Measurements from ENCODE around the gene AKR1D1. TPM values are rescaled to one million over a fixed set of nuclear protein-coding genes. Genes with fewer than 3 reads are reported as not detected.
"Not testable (repeated sequence)": the region's sequence is repeated elsewhere in the genome, so short reads cannot be mapped to it uniquely, and the experiment has no call there.

Gene AKR1D1, protein sequence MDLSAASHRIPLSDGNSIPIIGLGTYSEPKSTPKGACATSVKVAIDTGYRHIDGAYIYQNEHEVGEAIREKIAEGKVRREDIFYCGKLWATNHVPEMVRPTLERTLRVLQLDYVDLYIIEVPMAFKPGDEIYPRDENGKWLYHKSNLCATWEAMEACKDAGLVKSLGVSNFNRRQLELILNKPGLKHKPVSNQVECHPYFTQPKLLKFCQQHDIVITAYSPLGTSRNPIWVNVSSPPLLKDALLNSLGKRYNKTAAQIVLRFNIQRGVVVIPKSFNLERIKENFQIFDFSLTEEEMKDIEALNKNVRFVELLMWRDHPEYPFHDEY
- polyA plus RNA-seq (2012; ENCODE audit: insufficient read depth, insufficient read length): not detected

DNA sequence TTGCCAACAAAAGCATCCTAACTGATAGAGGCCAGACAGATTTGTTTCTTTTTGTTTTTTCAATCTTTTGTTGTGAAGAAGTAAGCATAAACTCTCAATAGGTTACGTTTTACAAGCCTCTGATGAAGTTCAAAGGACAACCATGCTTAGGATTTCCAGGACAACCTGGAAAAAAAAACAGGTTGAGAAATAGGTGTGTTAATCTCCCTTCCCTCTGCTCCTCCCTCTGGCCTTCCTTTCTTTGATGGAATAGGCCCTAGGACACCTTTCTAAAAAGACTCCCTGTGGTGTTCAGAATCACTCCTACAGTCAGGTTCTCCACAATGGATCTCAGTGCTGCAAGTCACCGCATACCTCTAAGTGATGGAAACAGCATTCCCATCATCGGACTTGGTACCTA lies at the start of gene AKR1D1:
Gene AKR1D1 (plus strand): TSS at position 264 of the 400 bp plus-strand sequence. CDS start 60 bp downstream, at position 324.
- H3K4me3 ChIP-seq (ENCODE audit: low read length): no peak within 1 kb of the TSS
- no peak for DNase-seq (ENCODE audit: low read depth, low spot score)

DNA sequence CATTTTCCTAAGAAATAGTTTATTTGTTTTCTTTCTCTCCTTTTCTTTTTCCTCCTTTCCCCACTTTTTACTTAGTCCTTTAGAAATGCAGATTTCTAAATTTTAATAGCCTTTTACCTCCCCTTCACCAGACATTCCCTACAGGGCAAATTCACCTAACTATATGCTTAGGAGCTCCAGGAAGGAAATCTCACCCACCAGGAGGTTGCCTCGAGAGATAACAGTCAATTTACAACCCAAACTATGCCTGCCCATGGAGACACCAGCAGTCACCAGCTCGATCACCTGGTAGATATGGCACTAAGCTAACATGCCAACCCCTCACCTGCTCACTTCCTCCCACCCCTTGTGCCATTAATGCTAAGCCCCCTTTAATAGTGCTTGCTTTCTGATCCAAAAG lies 49.2 kb upstream of the AKR1D1 start:
- H3K4me3 ChIP-seq (ENCODE audit: low read length): no peak overlapping the region
- DNase-seq (ENCODE audit: low read depth, low spot score): no peak

DNA sequence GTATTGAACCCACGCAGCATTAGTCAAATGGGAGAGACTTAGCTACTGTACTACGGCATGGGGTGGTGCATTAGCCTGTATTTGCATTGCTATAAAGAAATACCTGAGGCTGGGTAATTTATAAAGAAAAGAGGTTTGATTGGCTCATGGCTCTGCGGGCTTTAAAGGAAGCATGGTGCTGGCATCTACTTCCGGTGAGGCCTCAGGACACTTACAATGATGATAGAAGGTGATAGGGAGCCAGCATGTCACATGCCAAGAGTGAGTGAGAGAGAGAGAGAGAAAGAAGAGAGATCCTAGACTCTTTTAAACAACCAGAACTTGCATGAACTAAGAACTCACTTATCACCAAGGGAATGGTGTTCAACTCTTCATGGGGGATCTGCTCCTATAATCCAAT lies 47.1 kb upstream of the AKR1D1 start:
- H3K4me3 ChIP-seq (ENCODE audit: low read length): no peak overlapping the region
- DNase-seq (ENCODE audit: low read depth, low spot score): no peak

DNA sequence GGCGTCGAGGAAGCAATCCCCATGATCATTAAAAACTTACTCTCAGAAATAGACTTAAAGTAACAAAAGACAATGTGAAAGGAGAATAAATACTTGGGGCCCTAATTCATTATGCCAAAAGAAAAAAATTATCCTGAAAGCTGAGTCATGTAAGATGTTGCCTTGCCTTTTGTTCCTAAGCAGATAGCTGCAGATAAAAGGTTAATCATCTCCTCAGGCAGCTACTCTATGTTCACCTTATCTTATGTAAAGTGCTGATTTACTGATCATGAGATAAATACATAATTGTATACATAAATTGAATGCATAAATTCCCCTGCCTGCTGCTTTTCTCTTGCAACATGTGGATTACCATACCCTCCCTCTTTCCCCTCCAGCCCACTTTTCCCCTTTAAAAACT lies 46.3 kb upstream of the AKR1D1 start:
- DNase-seq (ENCODE audit: low read depth, low spot score): no peak
- H3K4me3 ChIP-seq (ENCODE audit: low read length): no peak overlapping the region

DNA sequence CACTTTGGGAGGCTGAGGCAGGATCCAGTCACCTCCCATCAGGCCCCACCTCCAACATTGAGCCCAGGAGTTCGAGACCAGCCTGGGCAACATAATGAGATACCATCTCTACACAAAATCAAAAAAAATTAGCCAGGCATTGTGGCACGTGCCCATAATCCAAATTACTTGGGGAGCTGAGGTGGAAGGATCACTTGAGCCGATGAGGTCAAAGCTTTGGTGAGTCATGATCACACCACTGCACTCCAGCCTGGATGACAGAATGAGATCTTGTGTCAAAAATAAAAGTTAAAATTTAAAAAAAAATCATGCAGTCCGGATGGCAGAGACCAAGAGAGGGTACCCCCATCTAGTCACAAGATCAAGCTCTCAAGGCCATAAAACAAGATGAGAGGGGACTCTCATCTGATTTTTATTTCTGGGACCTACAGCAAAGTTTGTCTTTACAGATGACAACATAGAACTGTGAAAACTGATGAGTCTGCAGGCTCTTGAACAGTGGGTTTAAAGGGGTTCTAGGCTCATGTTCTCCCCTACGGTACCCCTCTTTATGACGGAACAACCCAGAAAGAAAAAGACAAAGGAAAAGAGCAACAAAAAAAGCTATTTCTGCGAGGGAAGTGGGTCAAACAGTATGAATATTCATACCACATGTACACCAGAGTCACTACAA lies 45.4 kb upstream of the AKR1D1 start:
- no peak for DNase-seq (ENCODE audit: low read depth, low spot score)
- no peak overlapping the region for H3K4me3 ChIP-seq (ENCODE audit: low read length)

DNA sequence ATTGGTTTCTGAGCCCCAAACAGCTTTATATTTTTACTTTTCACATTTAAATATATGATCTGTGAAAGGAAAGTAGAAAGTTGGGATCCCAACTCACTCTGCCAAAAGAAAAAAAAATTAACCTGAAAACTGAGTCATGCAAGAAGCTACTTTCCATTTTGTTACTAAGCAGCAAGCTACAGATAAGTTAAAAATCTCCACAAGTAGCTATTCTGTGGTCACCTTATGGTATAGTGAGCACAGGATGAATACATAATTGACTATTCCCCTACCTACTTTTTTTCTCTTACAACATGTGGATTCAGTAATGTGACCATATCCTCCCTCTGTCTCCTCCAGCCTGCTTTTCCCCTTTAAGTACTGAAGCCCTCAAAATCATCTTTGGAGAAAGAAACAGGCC lies 44.1 kb upstream of the AKR1D1 start:
- no peak for DNase-seq (ENCODE audit: low read depth, low spot score)
- H3K4me3 ChIP-seq (ENCODE audit: low read length): no peak overlapping the region

DNA sequence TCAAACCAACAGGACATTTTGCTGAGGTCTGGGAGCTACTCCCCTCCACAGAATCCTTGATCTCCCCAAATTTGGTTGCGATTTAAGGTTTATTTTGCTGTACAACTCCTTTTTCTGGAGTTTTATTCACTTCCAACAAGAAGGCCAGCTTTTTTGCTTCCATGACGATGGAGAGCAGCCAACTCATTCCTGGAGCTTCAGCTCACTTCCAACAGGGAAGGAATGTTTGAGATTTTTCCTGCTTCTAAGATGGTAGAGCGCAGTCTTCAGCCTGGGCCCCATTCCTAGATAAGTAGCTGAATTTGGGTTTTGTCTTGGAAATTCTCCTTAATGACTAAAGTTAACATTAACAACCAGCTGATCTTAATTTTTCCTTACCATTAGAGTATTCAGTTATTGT lies 43.5 kb upstream of the AKR1D1 start:
- no peak overlapping the region for H3K4me3 ChIP-seq (ENCODE audit: low read length)
- DNase-seq (ENCODE audit: low read depth, low spot score): no peak

DNA sequence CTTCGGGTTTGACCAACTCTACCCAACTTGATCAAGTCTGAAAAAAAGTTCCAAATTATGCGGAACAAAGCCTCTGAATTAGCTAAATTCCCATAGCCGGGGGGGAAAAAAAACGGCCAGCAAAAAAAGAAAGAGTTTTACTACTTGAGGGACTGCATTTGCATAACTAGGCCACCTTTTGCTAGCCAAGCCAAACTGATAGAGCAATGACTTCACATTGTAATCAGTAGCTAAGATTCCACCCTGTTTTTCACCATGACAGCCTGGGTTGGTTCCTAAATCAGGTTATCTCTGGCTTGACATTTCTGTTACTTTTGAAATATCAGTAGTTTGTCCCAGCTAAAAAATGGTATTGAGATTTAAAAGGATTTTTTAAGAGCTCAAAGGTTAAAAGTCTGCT lies 43.0 kb upstream of the AKR1D1 start:
- DNase-seq (ENCODE audit: low read depth, low spot score): no peak
- no peak overlapping the region for H3K4me3 ChIP-seq (ENCODE audit: low read length)

DNA sequence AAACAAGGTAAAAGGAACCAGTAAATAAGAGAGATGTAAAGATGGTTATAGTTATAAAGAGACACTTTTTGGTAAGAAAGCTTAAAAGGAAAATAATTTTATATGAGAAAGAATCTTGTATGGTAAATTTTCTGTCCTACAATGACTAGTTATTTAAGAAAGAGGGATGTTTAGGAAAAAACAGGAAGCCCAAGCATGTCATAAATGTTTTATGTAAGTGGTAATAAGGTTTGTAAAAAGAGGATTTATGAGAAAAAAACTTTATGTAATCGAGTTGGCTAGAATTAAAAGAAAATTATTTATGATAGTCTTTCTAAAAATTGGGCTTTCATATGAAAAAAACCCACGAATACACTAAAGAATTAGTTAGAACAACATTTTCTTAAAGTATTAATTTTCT lies 40.1 kb upstream of the AKR1D1 start:
- no peak overlapping the region for H3K4me3 ChIP-seq (ENCODE audit: low read length)
- no peak for DNase-seq (ENCODE audit: low read depth, low spot score)

DNA sequence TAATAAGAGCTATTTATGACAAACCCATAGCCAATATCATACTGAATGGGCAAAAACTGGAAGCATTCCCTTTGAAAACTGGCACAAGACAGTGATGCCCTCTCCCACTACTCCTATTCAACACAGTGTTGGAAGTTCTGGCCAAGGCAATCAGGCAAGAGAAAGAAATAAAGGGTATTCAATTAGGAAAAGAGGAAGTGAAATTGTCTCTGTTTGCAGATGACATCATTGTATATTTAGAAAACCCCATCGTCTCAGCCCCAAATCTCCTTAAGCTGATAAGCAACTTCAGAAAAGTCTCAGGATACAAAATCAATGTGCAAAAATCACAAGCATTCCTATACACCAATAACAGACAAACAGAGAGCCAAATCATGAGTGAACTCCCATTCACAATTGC lies 36.2 kb upstream of the AKR1D1 start:
- H3K4me3 ChIP-seq (ENCODE audit: low read length); DNase-seq (ENCODE audit: low read depth, low spot score): not testable (repeated sequence)

DNA sequence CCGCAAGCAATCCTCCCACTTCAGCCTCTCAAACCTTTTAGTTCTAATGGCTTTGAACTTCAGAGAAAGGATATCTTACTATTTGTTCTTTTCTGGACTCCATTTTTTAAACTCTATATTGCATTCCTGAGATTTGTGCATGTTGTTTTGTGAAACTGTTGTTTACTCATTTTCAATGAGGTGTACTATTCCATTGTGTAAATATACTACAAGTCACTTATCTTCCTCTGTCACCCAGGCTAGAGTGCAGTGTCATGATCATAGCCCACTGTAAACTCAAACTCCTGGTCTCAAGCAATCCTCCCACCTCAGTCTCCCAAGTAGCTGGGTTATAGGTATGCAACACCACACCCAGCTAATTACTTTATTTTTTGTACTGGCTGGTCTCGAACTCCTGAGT lies 31.4 kb upstream of the AKR1D1 start:
- H3K4me3 ChIP-seq (ENCODE audit: low read length): no peak overlapping the region
- no peak for DNase-seq (ENCODE audit: low read depth, low spot score)

DNA sequence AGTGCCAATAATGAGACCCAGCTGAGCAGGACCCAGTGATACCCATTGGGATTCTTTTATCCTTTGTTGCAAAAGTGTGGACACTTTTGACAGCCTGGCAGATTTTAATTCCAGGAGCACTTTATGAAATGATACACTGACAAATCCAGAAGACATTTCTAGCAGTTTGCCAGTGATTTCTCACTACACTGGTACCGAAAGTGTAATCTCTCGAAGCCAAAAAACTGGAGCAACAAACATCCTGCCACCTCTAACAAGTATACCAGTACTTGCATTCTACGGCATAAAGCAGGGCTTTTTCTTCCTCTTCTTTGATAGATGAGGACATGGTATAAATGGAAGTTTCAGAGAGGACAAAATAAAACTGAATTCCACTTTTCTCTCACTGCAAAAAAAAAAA lies 28.4 kb upstream of the AKR1D1 start:
- no peak for DNase-seq (ENCODE audit: low read depth, low spot score)
- H3K4me3 ChIP-seq (ENCODE audit: low read length): no peak overlapping the region

DNA sequence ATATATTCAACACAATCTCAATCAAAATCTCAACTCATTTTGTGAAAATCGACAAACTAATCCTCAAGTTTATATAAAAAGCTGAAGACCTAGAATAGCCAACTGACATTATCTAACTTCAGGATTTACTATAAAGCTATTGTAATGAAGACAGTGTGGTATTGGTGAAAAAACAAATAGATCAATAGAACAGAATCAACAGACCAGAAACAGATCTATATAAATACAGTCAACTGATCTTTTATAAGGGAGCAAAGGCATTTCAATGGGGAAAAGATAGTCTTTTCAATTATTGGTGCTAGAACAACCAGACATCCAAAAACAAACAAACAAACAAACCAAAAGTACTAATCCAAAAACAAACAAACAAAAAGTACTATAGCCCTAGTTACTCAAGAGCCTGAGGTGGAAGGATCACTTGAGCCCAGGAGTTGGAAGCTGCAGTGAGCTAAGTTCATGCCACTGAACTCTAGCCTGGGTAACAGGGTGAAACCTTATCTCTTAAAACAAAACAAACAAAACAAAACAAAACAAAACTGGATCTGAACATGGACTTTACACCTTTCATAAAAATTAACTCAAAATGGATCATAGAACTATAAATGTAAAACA lies 26.6 kb upstream of the AKR1D1 start:
- DNase-seq (ENCODE audit: low read depth, low spot score): no peak
- no peak overlapping the region for H3K4me3 ChIP-seq (ENCODE audit: low read length)

DNA sequence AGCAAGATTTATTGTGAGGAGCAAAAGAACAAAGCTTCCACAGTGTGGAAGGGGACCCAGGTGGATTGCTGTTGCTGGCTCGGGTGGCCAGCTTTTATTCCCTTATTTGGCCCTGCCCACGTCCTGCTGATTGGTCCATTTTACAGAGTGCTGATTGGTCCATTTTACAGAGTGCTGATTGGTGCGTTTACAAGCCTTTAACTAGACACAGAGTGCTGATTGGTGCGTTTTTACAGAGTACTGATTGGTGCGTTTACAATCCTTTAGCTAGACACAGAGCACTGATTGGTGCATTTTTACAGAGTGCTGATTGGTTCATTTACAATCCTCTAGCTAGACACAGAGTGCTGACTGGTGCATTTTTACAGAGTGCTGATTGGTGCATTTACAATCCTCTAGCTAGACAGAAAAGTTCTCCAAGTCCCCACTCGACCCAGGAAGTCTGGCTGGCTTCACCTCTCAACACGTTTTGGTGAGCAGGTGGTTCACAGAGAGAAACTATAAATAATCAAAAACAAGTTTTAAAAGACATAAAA lies 24.5 kb upstream of the AKR1D1 start:
- not testable (repeated sequence) for H3K4me3 ChIP-seq (ENCODE audit: low read length); DNase-seq (ENCODE audit: low read depth, low spot score)

DNA sequence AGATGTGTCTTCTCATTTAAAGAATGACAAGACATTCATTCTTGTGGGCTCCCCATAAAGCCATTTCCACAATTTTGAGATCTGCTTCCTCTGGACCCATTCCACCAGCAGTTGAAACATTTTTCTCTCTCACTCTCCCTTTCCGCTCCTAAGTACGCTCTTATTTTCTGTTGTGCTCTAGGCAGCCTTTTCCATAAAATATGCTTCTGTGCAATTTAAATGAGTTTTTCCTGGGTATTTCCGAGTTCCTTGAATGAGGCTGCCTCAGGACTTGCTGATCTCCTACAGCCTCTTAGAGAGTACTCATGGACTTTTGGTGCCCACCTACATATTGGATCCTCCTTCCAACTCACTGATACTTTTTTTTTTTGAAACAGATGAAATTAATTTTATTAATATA lies 23.6 kb upstream of the AKR1D1 start:
- no peak for DNase-seq (ENCODE audit: low read depth, low spot score)
- no peak overlapping the region for H3K4me3 ChIP-seq (ENCODE audit: low read length)

DNA sequence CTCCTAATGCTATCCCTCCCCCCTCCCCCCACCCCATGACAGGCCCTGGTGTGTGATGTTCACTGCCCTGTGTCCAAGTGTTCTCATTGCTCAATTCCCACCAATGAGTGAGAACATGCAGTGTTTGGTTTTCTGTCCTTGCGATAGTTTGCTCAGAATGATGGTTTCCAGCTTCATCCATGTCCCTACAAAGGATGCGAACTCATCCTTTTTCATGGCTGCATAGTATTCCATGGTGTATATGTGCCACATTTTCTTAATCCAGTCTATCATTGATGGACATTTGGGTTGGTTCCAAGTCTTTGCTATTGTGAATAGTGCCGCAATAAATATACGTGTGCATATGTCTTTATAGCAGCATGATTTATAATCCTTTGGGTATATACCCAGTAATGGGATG lies 20.6 kb upstream of the AKR1D1 start:
- DNase-seq (ENCODE audit: low read depth, low spot score); H3K4me3 ChIP-seq (ENCODE audit: low read length): not testable (repeated sequence)

DNA sequence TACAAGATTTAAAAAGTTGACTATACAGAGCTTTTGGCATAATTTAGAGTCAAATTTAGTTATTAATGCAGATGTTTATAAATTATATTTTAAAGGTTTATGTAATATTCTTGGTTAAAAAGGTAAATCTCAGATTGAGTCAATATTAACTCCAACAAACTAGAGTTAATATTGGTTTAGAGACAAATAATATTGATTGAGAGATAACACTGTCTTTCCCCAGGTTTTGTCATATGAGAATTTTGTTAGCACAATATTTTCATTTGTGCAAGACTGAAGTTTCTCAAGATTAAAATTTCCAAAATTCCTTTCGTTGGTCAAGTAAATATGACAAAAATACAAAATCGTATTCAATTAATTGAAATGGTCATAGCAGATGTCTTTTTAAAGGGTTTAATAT lies 12.9 kb upstream of the AKR1D1 start:
- no peak for DNase-seq (ENCODE audit: low read depth, low spot score)
- no peak overlapping the region for H3K4me3 ChIP-seq (ENCODE audit: low read length)

DNA sequence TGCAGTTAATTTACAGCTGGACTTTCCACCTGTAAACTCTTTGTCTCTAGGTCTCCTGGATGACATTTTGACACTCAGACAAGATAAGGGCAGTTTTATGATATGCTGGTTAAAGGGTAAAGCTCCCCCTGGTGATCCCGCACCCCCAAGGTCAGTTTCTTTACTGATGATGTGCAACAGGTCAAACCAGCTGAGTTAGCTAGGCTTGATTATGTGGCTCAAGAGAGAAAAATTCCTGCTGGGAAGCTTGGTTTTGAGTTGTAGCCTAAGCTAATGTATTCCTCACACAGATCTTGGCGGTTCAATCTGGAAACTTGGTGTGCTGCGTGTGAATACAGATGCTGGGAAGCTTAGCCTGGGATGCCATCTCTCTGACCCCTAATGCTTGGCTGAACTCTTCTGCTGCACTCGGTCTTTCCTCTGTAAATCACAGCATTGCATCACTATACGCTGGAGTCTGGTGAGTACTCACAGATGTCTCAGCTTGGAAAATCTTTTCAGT lies 11.4 kb upstream of the AKR1D1 start:
- no peak for DNase-seq (ENCODE audit: low read depth, low spot score)

DNA sequence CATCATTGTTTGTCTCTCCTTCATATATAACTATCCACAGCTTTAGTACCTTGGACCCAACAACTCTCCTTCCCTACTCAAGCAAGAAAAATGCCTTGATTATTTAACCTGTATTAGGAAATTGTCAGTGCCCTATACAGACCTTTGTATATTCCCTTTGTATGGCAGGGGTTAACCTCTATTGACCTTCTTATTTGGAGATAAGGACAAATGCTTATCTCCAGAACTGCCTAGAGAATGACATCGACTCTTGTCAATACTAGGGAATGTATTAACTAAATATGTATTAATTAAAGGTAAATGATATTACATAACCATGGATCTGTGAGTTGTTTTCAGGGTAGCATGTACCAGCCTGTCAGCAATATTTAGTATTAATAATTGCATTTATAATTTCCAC lies 10.4 kb upstream of the AKR1D1 start:
- no peak for DNase-seq (ENCODE audit: low read depth, low spot score)
- no peak overlapping the region for H3K4me3 ChIP-seq (ENCODE audit: low read length)

More for the DNA sequence above, 11.4 kb upstream of the AKR1D1 start:
- no peak overlapping the region for H3K4me3 ChIP-seq (ENCODE audit: low read length)

DNA sequence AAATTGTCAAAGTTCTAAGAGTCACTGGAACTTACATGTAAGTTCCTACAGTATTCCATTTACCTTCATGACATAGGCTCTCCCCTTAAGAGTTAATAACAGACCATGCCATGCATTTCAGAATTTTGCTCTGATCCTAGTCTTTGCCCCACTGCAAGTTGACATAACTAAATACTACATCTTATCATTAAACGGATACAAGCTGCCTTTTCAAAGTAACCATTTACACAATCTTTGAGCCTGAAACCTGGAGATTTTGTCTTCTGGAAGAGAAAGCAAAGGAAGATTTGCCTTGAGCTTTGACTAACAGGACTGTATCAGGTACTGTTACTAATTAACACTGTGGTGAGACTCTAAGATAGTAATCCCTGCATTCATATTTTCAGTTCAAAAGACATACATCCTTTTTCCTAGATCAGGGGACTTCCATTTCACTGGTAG lies 9.3 kb upstream of the AKR1D1 start:
- no peak for DNase-seq (ENCODE audit: low read depth, low spot score)
- no peak overlapping the region for H3K4me3 ChIP-seq (ENCODE audit: low read length)

All from Jurkat, Clone E6-1 (cell line).